Tibial artery (tissue), 4 donors: ENCODE measurements around the gene SMPD3.

Experiments
- DNase-seq, 2 donors: peaks; one replicate each; pipeline ENCODE4 v3.0.0-alpha.2; 2019
- H3K27ac ChIP-seq, 2 donors: fragments of 200-600 bp; sonication (generic) in 1 of 2; 1 replicate in 1 of 2; 2 replicates in 1 of 2; pipeline ENCODE4 v1.5.1; 2018 to 2019; ENCODE audit warnings: mild to moderate bottlenecking in 1 of 2
- H3K27me3 ChIP-seq, 2 donors: fragments of 200-600 bp; sonication (generic) in 1 of 2; one replicate each; pipeline versions ENCODE4 v1.5.1 to v1.6.0; 2016 to 2019
- H3K36me3 ChIP-seq, 3 donors: fragments of 200-600 bp; sonication (generic) in 2 of 3; one replicate each; pipeline ENCODE4 v1.5.1; 2016 to 2019; ENCODE audit warnings: mild to moderate bottlenecking in 2 of 3
- H3K4me1 ChIP-seq, 4 donors: fragments of 200-600 bp; sonication (generic) in 2 of 4; 1 replicate in 3 of 4; 2 replicates in 1 of 4; pipeline ENCODE4 v1.5.1; 2016 to 2019
- H3K4me3 ChIP-seq, 2 donors: fragments of 200-600 bp; sonication (generic) in 1 of 2; 1 replicate in 1 of 2; 2 replicates in 1 of 2; pipeline ENCODE4 v1.5.1; 2018 to 2019; ENCODE audit warnings: mild to moderate bottlenecking in 2 of 2
- H3K9me3 ChIP-seq, 3 donors: fragments of 200-600 bp; sonication (generic) in 1 of 3; one replicate each; pipeline ENCODE4 v1.5.1; 2016 to 2019
- CTCF ChIP-seq, 2 experiments: fragments of 200-600 bp in 1 of 2; fragments of 450-650 bp in 1 of 2; IDR thresholded peaks; one replicate each; pipeline ENCODE4 v1.5.1; 2017 to 2019; ENCODE audit warnings: antibody characterized with exemption in 2 of 2, mild to moderate bottlenecking in 1 of 2, moderate library complexity in 1 of 2
- intact Hi-C: fragments of 100-400 bp; cut with DNase I; formaldehyde crosslinking; loops from one replicate; pipeline ENCODE4 v1.15.0; 2023; ENCODE audit warnings: low total_unique reads

Gene SMPD3

GRCh38 chr16:68360547-68360946, 87.8 kb downstream of the SMPD3 start:
- H3K27ac ChIP-seq: no peak overlapping the region
- no peak overlapping the region for H3K4me3 ChIP-seq
- peaks cover 28 to 54% (median 31%) of the 10 kb centered on the region in 3 donors for H3K36me3 ChIP-seq
- H3K9me3 ChIP-seq: no peaks in the 10 kb centered on the region
- peaks cover 0 to 21% of the 10 kb centered on the region in 2 donors for H3K27me3 ChIP-seq
- no peak for DNase-seq
- intact Hi-C loops: no loop called here
- TF ChIP-seq CTCF (IDR thresholded peaks at IDR 0.05): no peak
- no peaks in the 10 kb centered on the region for H3K4me1 ChIP-seq

- DNase-seq: no peak
- H3K4me3 ChIP-seq: no peak overlapping the region
- peaks cover 37 to 64% (median 41%) of the 10 kb centered on the region in 3 donors for H3K36me3 ChIP-seq
- no peaks in the 10 kb centered on the region for H3K4me1 ChIP-seq
- peaks cover 0 to 12% of the 10 kb centered on the region in 2 donors for H3K27me3 ChIP-seq
- no peak overlapping the region for H3K27ac ChIP-seq
- H3K9me3 ChIP-seq: no peaks in the 10 kb centered on the region
- TF ChIP-seq CTCF (IDR thresholded peaks at IDR 0.05): no peak
- intact Hi-C loops: no loop called here
Observed at GRCh38 chr16:68359398-68360191, 88.7 kb downstream of the SMPD3 start.

GRCh38 chr16:68358951-68359350, 89.4 kb downstream of the SMPD3 start:
- TF ChIP-seq CTCF (IDR thresholded peaks at IDR 0.05): no peak
- H3K9me3 ChIP-seq: no peaks in the 10 kb centered on the region
- no peak overlapping the region for H3K4me3 ChIP-seq
- no peak for DNase-seq
- H3K4me1 ChIP-seq: no peaks in the 10 kb centered on the region
- H3K36me3 ChIP-seq: peaks cover 43 to 70% (median 47%) of the 10 kb centered on the region in 3 donors
- intact Hi-C loops: no loop called here
- H3K27ac ChIP-seq: no peak overlapping the region
- peaks cover 0 to 8% of the 10 kb centered on the region in 2 donors for H3K27me3 ChIP-seq

- intact Hi-C loops: no loop called here
- TF ChIP-seq CTCF (IDR thresholded peaks at IDR 0.05): no peak
- Histone ChIP-seq H3K4me1 (no peaks in the 10 kb centered on the region), H3K9me3 (no peaks in the 10 kb centered on the region), H3K27me3 (no peaks in the 10 kb centered on the region), H3K4me3 (no peak overlapping the region), H3K36me3 (peaks cover 53 to 81% (median 58%) of the 10 kb centered on the region in 3 donors), H3K27ac (no peak overlapping the region)
- DNase-seq: no peak
Observed at GRCh38 chr16:68357923-68358322, 90.4 kb downstream of the SMPD3 start.

- no peak for DNase-seq
- no peaks in the 10 kb centered on the region for H3K4me1 ChIP-seq
- no peak overlapping the region for H3K27ac ChIP-seq
- H3K9me3 ChIP-seq: no peaks in the 10 kb centered on the region
- no peaks in the 10 kb centered on the region for H3K27me3 ChIP-seq
- TF ChIP-seq CTCF (IDR thresholded peaks at IDR 0.05): no peak
- H3K36me3 ChIP-seq: peaks cover 55 to 85% (median 62%) of the 10 kb centered on the region in 3 donors
- intact Hi-C loops: no loop called here
- no peak overlapping the region for H3K4me3 ChIP-seq
Observed at GRCh38 chr16:68357521-68357922, 90.8 kb downstream of the SMPD3 start.
